GM10248 (cell line): ENCODE results near the gene SLC7A7.

Experiments used
- CTCF ChIA-PET: fragments of 300-600 bp; sonication (Branson Sonifier 250); formaldehyde crosslinking; extraction: SDS; loops from one replicate; lab custom pipeline; 2021; ENCODE audit warnings: antibody characterized with exemption; lab: Yijun Ruan, JAX
- POLR2A ChIA-PET: fragments of 350-650 bp; sonication (Branson Sonifier 250); formaldehyde crosslinking; extraction: SDS; loops from one replicate; lab custom pipeline; 2020; ENCODE audit warnings: antibody characterized with exemption; lab: Yijun Ruan, JAX
- DNase-seq: peaks from one replicate; pipeline ENCODE4 v3.0.0; 2012; ENCODE audit errors: extremely low spot score
- CTCF ChIP-seq: IDR thresholded peaks from 2 replicates; pipeline ENCODE4 v1.5.1; 2012; ENCODE audit warnings: mild to moderate bottlenecking, low read depth; ENCODE audit errors: extremely low read depth, missing control alignments, control extremely low read depth

The SLC7A7 gene

GRCh38 chr14:22821193-22822015, 6.2 kb upstream of the SLC7A7 start:
- TF ChIP-seq CTCF, result no peak
- POLR2A ChIA-PET, result no interaction called here
- DNase-seq, result no peak
- CTCF ChIA-PET, result interaction anchor here (0.6 to 14.9 kb wide), 18 partner anchors 9 to 511 kb away, joined by 3 to 262 read pairs (median 4); partner anchors contain the start of genes DAD1, LRP10, MMP14 and MRPL52

- ChIA-PET POLR2A (no interaction called here), CTCF (interaction anchor here (0.9 to 14.9 kb wide), 9 partner anchors 8 to 251 kb away, joined by 3 to 262 read pairs (median 4); partner anchors contain the start of genes DAD1 and MRPL52)
- no peak for TF ChIP-seq CTCF
- DNase-seq, result no peak
Measured at GRCh38 chr14:22820731-22821130, 5.5 kb upstream of the SLC7A7 start.

- no peak for TF ChIP-seq CTCF
- CTCF ChIA-PET, result interaction anchor here (0.9 to 14.9 kb wide), 10 partner anchors 11 to 263 kb away, joined by 3 to 262 read pairs (median 4); partner anchors contain the start of genes LRP10 and MRPL52
- DNase-seq, result peak; percentile 42
- POLR2A ChIA-PET, result interaction anchor here (1.2 kb wide), 1 partner anchor 53 kb away, joined by 3 read pairs; the partner anchor contains the start of gene OXA1L
Measured at GRCh38 chr14:22819151-22819988, 4.1 kb upstream of the SLC7A7 start.

GRCh38 chr14:22814373-22814772, 862 bp downstream of the SLC7A7 start:
- ChIA-PET POLR2A (interaction anchor here (0.6 kb wide), 1 partner anchor 163 kb away, joined by 4 read pairs; no protein-coding TSS in a partner anchor), CTCF (interaction anchor here (1.1 to 14.9 kb wide), 2 partner anchors 10 to 40 kb away, joined by 7 to 262 read pairs; no protein-coding TSS in a partner anchor)

GRCh38 chr14:22813145-22813544, 2.1 kb downstream of the SLC7A7 start:
- DNase-seq, result no peak
- ChIA-PET POLR2A (no interaction called here), CTCF (interaction anchor here (0.8 to 14.9 kb wide), 13 partner anchors 8 to 429 kb away, joined by 3 to 262 read pairs (median 4); no protein-coding TSS in a partner anchor)
- TF ChIP-seq CTCF, result no peak

More at GRCh38 chr14:22814373-22814772, 862 bp downstream of the SLC7A7 start:
- no peak for DNase-seq
- no peak for TF ChIP-seq CTCF

GRCh38 chr14:22812744-22813143, 2.5 kb downstream of the SLC7A7 start:
- DNase-seq, result no peak
- no peak for TF ChIP-seq CTCF
- POLR2A ChIA-PET, result no interaction called here
- CTCF ChIA-PET, result interaction anchor here (0.8 to 14.9 kb wide), 13 partner anchors 9 to 428 kb away, joined by 3 to 262 read pairs (median 4); no protein-coding TSS in a partner anchor
